ENCODE data around the gene PSMD1. TPM values are rescaled to one million over a fixed set of nuclear protein-coding genes. Genes with fewer than 3 reads are reported as not detected.

The PSMD1 gene
- total RNA-seq, 1 donor from 2014 or later = 108 TPM

GRCh38 chr2:231039294-231039664, 17.4 kb upstream of the PSMD1 start:
- no peak for TF ChIP-seq CTCF (IDR thresholded peaks at IDR 0.05)
- H3K4me1 Mint-ChIP-seq (ENCODE audit: low read depth) = no peaks in the 10 kb centered on the region
- H3K27me3 Mint-ChIP-seq (ENCODE audit: low read depth) = peaks cover 46% of the 10 kb centered on the region
- no peak overlapping the region for H3K27ac Mint-ChIP-seq (ENCODE audit: unreplicated experiment)
- peaks cover 3% of the 10 kb centered on the region for H3K36me3 Mint-ChIP-seq (ENCODE audit: low read depth)
- H3K9me3 Mint-ChIP-seq (ENCODE audit: low read depth) = no peaks in the 10 kb centered on the region
- no peak for DNase-seq (ENCODE audit: low spot score)
- H3K4me3 Mint-ChIP-seq (ENCODE audit: unreplicated experiment) = no peak overlapping the region

DNA sequence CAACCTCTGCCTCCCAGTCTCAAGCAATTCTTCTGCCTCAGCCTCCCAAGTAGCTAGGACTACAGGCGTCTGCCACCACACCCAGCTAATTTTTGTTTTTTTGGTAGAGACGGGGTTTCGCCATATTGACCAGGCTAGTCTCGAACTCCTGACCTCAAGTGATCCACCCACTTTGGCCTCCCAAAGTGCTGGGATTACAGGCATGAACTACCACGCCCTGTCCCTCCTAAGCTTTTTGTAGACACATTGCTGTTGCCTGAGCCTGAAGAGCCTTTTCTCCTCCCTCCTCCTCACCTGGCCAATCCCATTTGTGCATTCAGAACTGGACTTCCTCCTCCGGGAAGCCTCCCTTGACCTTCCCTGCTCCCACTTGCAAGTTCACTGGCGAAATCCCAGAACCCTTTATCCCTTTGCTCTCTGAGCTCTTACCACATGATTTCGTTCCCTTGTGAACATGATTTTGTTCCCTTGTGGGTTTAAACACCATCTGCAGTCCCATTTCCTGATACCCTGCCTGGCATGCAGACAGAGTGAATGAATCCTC, 16.8 kb upstream of the PSMD1 start:
- Mint-ChIP-seq H3K9me3 (ENCODE audit: low read depth) (no peaks in the 10 kb centered on the region), H3K27ac (ENCODE audit: unreplicated experiment) (no peak overlapping the region), H3K36me3 (ENCODE audit: low read depth) (peaks cover 3% of the 10 kb centered on the region), H3K4me1 (ENCODE audit: low read depth) (no peaks in the 10 kb centered on the region), H3K27me3 (ENCODE audit: low read depth) (peaks cover 44% of the 10 kb centered on the region), H3K4me3 (ENCODE audit: unreplicated experiment) (no peak overlapping the region)
- no peak for DNase-seq (ENCODE audit: low spot score)
- TF ChIP-seq CTCF (IDR thresholded peaks at IDR 0.05) = no peak

- Mint-ChIP-seq H3K4me3 (ENCODE audit: unreplicated experiment) (no peak overlapping the region), H3K4me1 (ENCODE audit: low read depth) (no peaks in the 10 kb centered on the region), H3K27me3 (ENCODE audit: low read depth) (peaks cover 34% of the 10 kb centered on the region), H3K27ac (ENCODE audit: unreplicated experiment) (no peak overlapping the region), H3K9me3 (ENCODE audit: low read depth) (no peaks in the 10 kb centered on the region), H3K36me3 (ENCODE audit: low read depth) (peaks cover 3% of the 10 kb centered on the region)
- DNase-seq (ENCODE audit: low spot score) = no peak
- TF ChIP-seq CTCF (IDR thresholded peaks at IDR 0.05) = no peak
Measured at GRCh38 chr2:231041061-231041689, 15.5 kb upstream of the PSMD1 start.

- Mint-ChIP-seq H3K27ac (ENCODE audit: unreplicated experiment) (no peak overlapping the region), H3K27me3 (ENCODE audit: low read depth) (peaks cover 32% of the 10 kb centered on the region), H3K36me3 (ENCODE audit: low read depth) (peaks cover 3% of the 10 kb centered on the region), H3K9me3 (ENCODE audit: low read depth) (no peaks in the 10 kb centered on the region), H3K4me1 (ENCODE audit: low read depth) (no peaks in the 10 kb centered on the region), H3K4me3 (ENCODE audit: unreplicated experiment) (no peak overlapping the region)
- no peak for DNase-seq (ENCODE audit: low spot score)
- no peak for TF ChIP-seq CTCF (IDR thresholded peaks at IDR 0.05)
Measured at GRCh38 chr2:231043796-231044195, 12.9 kb upstream of the PSMD1 start.

GRCh38 chr2:231046916-231047273, 9.8 kb upstream of the PSMD1 start:
- Mint-ChIP-seq H3K36me3 (ENCODE audit: low read depth) (no peaks in the 10 kb centered on the region), H3K9me3 (ENCODE audit: low read depth) (no peaks in the 10 kb centered on the region), H3K27ac (ENCODE audit: unreplicated experiment) (no peak overlapping the region), H3K27me3 (ENCODE audit: low read depth) (peaks cover 19% of the 10 kb centered on the region), H3K4me1 (ENCODE audit: low read depth) (no peaks in the 10 kb centered on the region), H3K4me3 (ENCODE audit: unreplicated experiment) (no peak overlapping the region)
- TF ChIP-seq CTCF (IDR thresholded peaks at IDR 0.05) = no peak
- DNase-seq (ENCODE audit: low spot score) = no peak
